ENCODE results near the gene RPS6KC1. TPM values are rescaled to one million over a fixed set of nuclear protein-coding genes. Genes with fewer than 3 reads are reported as not detected.
"Not testable (repeated sequence)": the region's sequence is repeated elsewhere in the genome, so short reads cannot be mapped to it uniquely, and the experiment has no call there.

Gene RPS6KC1
- total and polyA plus RNA-seq, 7 donors, result 3.9 to 37.4 (median 23.1) TPM

DNA sequence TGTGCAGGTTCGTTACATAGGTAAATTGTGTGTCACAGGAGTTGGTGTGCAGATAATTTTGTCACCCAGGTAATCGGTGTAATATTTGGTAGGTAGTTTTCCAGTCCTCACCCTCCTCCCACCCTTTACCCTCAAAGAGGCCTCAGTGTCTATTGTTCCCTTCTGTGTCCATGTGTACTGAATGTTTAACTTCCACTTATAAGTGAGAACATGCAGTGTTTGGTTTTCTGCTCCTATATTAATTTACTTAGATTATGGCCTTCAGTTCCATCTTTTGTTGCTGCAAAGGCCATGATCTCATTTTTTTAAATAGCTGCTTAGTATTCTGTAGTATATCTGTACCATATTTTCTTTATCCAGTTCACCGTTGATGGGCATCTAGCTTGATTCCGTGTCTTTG lies 87.3 kb downstream of the RPS6KC1 start:
- Histone ChIP-seq H3K36me3 (no peaks in the 10 kb centered on the region), H3K9me3 (peaks cover 0 to 3% (median 0%) of the 10 kb centered on the region in 4 donors), H3K27ac (no peak overlapping the region), H3K4me1 (no peaks in the 10 kb centered on the region), H3K4me3 (no peak overlapping the region), H3K27me3 (no peaks in the 10 kb centered on the region)
- WGBS, 2 donors, result 92 to 97% methylated on average over 4 of the region's 4 CpGs
- intact Hi-C loops (cut with DNase I), result no loop called here
- DNase-seq, result no peak
- TF ChIP-seq POLR2AphosphoS5 (IDR thresholded peaks at IDR 0.05) (no peak), CTCF (IDR thresholded peaks at IDR 0.05) (no peak), EP300 (IDR thresholded peaks at IDR 0.05) (no peak), POLR2A (IDR thresholded peaks at IDR 0.05) (no peak)

DNA sequence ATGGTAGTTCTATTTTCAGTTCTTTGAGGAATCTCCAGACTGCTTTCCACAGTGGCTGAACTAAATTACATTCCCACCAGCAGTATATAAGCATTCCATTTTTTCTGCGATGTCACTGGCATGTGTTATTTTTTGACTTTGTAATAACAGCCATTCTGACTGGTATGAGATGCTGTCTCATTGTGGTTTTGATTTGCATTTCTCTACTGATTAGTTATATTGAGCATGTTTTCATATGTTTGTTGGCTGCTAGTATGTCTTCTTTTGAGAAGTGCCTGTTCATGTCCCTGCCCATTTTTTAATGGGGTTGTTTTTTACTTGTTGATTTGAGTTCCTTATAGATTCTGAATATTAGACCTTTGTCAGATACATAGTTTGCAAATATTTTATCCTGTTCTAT lies 87.9 kb downstream of the RPS6KC1 start:
- Histone ChIP-seq H3K27ac (no peak overlapping the region), H3K27me3 (no peaks in the 10 kb centered on the region), H3K4me1 (no peaks in the 10 kb centered on the region), H3K9me3 (peaks cover 0 to 3% (median 0%) of the 10 kb centered on the region in 4 donors), H3K4me3 (no peak overlapping the region), H3K36me3 (no peaks in the 10 kb centered on the region)
- WGBS, 2 donors, result 91 to 96% methylated on average over 1 of the region's 1 CpG
- TF ChIP-seq POLR2AphosphoS5 (IDR thresholded peaks at IDR 0.05) (no peak), EP300 (IDR thresholded peaks at IDR 0.05) (no peak), POLR2A (IDR thresholded peaks at IDR 0.05) (no peak), CTCF (IDR thresholded peaks at IDR 0.05) (no peak)
- intact Hi-C loops (cut with DNase I), result no loop called here
- DNase-seq, result no peak

- TF ChIP-seq POLR2AphosphoS5 (IDR thresholded peaks at IDR 0.05) (no peak), POLR2A (IDR thresholded peaks at IDR 0.05) (no peak), EP300 (IDR thresholded peaks at IDR 0.05) (no peak), CTCF (IDR thresholded peaks at IDR 0.05) (no peak)
- no peaks in the 10 kb centered on the region for H3K9me3 ChIP-seq
- H3K36me3 ChIP-seq, result no peaks in the 10 kb centered on the region
- no peak overlapping the region for H3K27ac ChIP-seq
- no peak for DNase-seq
- WGBS, 2 donors, result 93 to 97% methylated on average over 2 of the region's 2 CpGs
- H3K27me3 ChIP-seq, result no peaks in the 10 kb centered on the region
- H3K4me1 ChIP-seq, result no peaks in the 10 kb centered on the region
- no peak overlapping the region for H3K4me3 ChIP-seq
- intact Hi-C loops (cut with DNase I), result no loop called here
Measured at GRCh38 chr1:213148905-213149304, 97.9 kb downstream of the RPS6KC1 start.

GRCh38 chr1:213150090-213150489 lies 99.0 kb downstream of the RPS6KC1 start:
- H3K36me3 ChIP-seq; H3K4me3 ChIP-seq; H3K27me3 ChIP-seq; H3K4me1 ChIP-seq; H3K9me3 ChIP-seq; H3K27ac ChIP-seq; DNase-seq; intact Hi-C loops (cut with DNase I): not testable (repeated sequence)
- WGBS, 2 donors, result no CpG with 5 or more reads among the region's 2 CpGs

DNA sequence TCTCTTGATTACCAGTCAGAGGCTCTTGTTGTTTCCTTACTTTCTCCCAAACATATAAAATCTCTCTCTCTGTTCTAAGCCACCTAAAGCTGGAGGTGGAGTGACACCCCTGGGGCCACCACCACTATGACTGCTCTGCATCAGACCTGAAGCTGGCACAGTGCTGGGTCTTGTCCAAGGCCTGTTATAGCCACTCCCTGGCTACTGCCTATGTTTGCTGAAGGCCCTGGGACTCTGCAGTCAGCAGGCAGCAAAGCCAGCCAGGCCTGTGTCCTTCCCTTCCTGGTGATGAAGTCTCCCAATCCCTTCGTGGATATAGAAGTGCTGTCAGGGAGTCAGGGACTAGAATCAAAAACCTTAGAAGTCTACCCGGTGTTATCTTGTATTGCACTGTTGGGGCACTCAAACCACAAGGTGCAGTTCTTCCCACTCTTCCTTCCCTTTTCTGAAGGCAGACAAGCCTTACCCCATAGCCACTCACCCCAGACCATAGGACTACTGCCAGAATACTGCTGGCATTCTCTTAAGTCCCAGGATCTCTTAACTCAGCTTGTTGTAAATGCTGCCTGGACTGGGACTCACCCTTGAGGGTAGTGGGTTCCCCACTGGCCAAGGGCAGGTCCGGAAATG lies 103.1 kb downstream of the RPS6KC1 start:
- Histone ChIP-seq H3K36me3 (no peaks in the 10 kb centered on the region), H3K4me1 (peaks cover 0 to 12% (median 5%) of the 10 kb centered on the region in 4 donors), H3K4me3 (no peak overlapping the region), H3K27ac (no peak overlapping the region), H3K9me3 (no peaks in the 10 kb centered on the region), H3K27me3 (no peaks in the 10 kb centered on the region)
- TF ChIP-seq POLR2A (IDR thresholded peaks at IDR 0.05) (no peak), CTCF (IDR thresholded peaks at IDR 0.05) (no peak), POLR2AphosphoS5 (IDR thresholded peaks at IDR 0.05) (no peak), EP300 (IDR thresholded peaks at IDR 0.05) (no peak)
- intact Hi-C loops (cut with DNase I), result no loop called here
- DNase-seq, result no peak
- WGBS, 2 donors, result 58 to 90% methylated on average over 3 of the region's 3 CpGs

Measured in sigmoid colon (tissue), 7 donors.